Activated B cell treated with CpG ODN at 0.5 μM for 24 hours (primary cell): ENCODE results near the gene INPPL1. TPM values are rescaled to one million over a fixed set of nuclear protein-coding genes. Genes with fewer than 3 reads are reported as not detected.

Source experiments
- ATAC-seq: fragments of 200-7000 bp; cut with Tn5 transposase; one replicate; pipeline ENCODE4 v1.10.0; 2021; ENCODE audit warnings: low read depth, mild to moderate bottlenecking, moderate library complexity
- CTCF ChIA-PET: fragments of 350-600 bp; sonication (Branson Sonifier 250); formaldehyde crosslinking; loops from one replicate; lab custom pipeline; 2021; ENCODE audit warnings: antibody characterized with exemption; lab: Charles Lee
- POLR2A ChIA-PET: fragments of 350-600 bp; sonication (Branson Sonifier 250); formaldehyde crosslinking; loops from one replicate; lab custom pipeline; 2021; ENCODE audit warnings: antibody characterized with exemption; lab: Charles Lee
- DNase-seq: peaks from one replicate; pipeline ENCODE4 v3.0.0; 2022
- H3K27ac Mint-ChIP-seq: one replicate; pipeline ENCODE4 v1.8.0; 2020; ENCODE audit warnings: mixed read lengths
- H3K27me3 Mint-ChIP-seq: one replicate; pipeline ENCODE4 v1.8.0; 2021; ENCODE audit warnings: mixed read lengths
- H3K36me3 Mint-ChIP-seq: one replicate; pipeline ENCODE4 v1.8.0; 2021; ENCODE audit warnings: low read depth, mixed read lengths
- H3K4me1 Mint-ChIP-seq: one replicate; pipeline ENCODE4 v1.8.0; 2021; ENCODE audit warnings: mixed read lengths
- H3K4me3 Mint-ChIP-seq: one replicate; pipeline ENCODE4 v1.8.0; 2020; ENCODE audit warnings: mild to moderate bottlenecking, mixed read lengths
- H3K9me3 Mint-ChIP-seq: one replicate; pipeline ENCODE4 v1.8.0; 2020; ENCODE audit warnings: mixed read lengths
- intact Hi-C: fragments of 100-400 bp; cut with micrococcal nuclease; formaldehyde crosslinking; loops from one replicate; pipeline ENCODE4 v1.15.1; 2024
- total RNA-seq: library from RNA; stranded (reverse); gene quantifications from 2 replicates; pipeline ENCODE4 v1.2.3, GENCODE V29; 2022
- TF ChIP-seq, protein P1 (sequence below): fragments of 200-600 bp; IDR thresholded peaks from one replicate; pipeline ENCODE4 v1.8.0; 2022; ENCODE audit warnings: antibody characterized with exemption, mild to moderate bottlenecking

INPPL1 gene
- total RNA-seq, 1 donor from 2014 or later: 129 TPM

DNA sequence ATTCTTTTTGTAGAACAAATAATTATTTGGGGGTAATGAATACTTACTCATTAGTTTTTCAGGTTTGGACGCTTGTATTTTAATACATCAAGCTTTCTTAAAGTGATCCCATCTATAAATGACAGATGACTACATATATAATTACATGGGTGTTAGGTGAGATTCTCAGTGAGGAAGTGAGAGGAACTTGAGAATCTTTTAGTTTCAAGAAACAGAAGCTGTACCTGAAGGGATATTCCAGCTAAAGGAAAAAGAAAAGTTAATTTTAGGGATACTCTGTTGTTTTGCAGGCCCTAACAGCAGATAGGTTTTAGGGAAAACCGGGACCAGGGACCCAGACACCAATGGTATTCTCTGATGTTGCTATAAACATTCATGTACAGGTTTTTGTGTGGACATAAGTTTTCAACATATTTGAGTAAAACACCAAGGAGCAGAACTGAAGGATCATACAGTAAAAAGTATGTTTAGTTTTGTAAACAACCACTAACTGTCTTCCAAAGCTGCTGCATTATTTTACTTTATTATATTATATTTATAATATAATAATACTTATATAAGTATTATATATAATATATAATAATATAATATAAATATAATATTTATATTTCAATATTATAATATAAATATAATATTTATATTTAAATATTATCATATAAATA is 43.5 kb downstream of the INPPL1 start:
- H3K9me3 Mint-ChIP-seq: no peaks in the 10 kb centered on the region
- ChIA-PET CTCF (interaction anchor here (0.6 kb wide), 1 partner anchor 43 kb away, joined by 3 read pairs; no protein-coding TSS in a partner anchor), POLR2A (interaction anchor here (1.1 kb wide), 1 partner anchor 33 kb away, joined by 3 read pairs; no protein-coding TSS in a partner anchor)
- DNase-seq (no peak), ATAC-seq (no peak)
- peaks cover under 1% of the 10 kb centered on the region for H3K4me1 Mint-ChIP-seq
- H3K27me3 Mint-ChIP-seq: peaks cover 9% of the 10 kb centered on the region
- H3K36me3 Mint-ChIP-seq: no peaks in the 10 kb centered on the region
- no peak overlapping the region for H3K4me3 Mint-ChIP-seq
- TF ChIP-seq, protein P1, sequence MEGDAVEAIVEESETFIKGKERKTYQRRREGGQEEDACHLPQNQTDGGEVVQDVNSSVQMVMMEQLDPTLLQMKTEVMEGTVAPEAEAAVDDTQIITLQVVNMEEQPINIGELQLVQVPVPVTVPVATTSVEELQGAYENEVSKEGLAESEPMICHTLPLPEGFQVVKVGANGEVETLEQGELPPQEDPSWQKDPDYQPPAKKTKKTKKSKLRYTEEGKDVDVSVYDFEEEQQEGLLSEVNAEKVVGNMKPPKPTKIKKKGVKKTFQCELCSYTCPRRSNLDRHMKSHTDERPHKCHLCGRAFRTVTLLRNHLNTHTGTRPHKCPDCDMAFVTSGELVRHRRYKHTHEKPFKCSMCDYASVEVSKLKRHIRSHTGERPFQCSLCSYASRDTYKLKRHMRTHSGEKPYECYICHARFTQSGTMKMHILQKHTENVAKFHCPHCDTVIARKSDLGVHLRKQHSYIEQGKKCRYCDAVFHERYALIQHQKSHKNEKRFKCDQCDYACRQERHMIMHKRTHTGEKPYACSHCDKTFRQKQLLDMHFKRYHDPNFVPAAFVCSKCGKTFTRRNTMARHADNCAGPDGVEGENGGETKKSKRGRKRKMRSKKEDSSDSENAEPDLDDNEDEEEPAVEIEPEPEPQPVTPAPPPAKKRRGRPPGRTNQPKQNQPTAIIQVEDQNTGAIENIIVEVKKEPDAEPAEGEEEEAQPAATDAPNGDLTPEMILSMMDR: no peak
- H3K27ac Mint-ChIP-seq: no peak overlapping the region
- intact Hi-C loops: loop anchor here (1.0 kb wide), 1 partner anchor 18 kb away; no protein-coding TSS in a partner anchor

DNA sequence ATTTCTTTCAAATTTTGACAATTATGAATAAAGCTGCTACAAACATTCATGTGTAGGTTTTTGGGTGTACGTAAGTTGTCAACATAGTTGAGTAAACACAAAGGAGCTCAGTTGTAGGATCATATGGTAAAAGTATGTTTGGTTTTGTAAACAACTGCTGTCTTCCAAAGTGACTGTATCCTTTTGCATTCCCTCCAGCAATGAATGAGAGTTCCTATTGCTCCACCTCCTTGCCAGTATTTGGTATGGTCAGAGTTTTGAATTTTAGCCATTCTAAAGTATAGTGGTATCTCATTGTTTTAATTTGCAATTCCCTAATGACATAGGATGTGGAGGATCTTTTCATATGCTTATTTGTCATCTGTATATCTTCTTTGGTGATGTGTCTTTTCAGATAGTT is 47.4 kb downstream of the INPPL1 start:
- intact Hi-C loops: no loop called here
- DNase-seq (no peak), ATAC-seq (no peak)
- no peaks in the 10 kb centered on the region for H3K36me3 Mint-ChIP-seq
- H3K27ac Mint-ChIP-seq: no peak overlapping the region
- TF ChIP-seq, protein P1: no peak
- POLR2A ChIA-PET: no interaction called here
- peaks cover 3% of the 10 kb centered on the region for H3K4me1 Mint-ChIP-seq
- H3K4me3 Mint-ChIP-seq: no peak overlapping the region
- H3K27me3 Mint-ChIP-seq: peaks cover 15% of the 10 kb centered on the region
- no peaks in the 10 kb centered on the region for H3K9me3 Mint-ChIP-seq
- CTCF ChIA-PET: no interaction called here

DNA sequence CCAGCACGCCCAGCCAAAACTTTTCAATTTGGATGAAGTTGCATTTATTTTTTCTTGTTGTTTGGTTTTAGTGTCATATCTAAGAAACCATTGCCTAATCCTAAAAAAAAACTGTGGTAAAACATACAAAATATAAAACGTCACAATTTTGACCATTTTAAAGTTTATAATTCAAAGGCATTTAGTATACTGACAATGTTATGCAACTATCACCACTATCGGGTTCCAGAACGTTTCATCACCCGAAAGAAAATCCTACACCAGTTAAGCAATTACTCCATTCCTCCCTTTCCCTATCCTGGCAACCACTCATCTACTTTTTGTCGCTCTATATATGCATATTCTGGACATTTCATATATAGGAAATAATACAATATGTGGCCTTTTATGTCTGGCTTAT is 49.9 kb downstream of the INPPL1 start:
- peaks cover 3% of the 10 kb centered on the region for H3K4me1 Mint-ChIP-seq
- intact Hi-C loops: no loop called here
- TF ChIP-seq, protein P1: no peak
- H3K36me3 Mint-ChIP-seq: no peaks in the 10 kb centered on the region
- no peak overlapping the region for H3K27ac Mint-ChIP-seq
- CTCF ChIA-PET: no interaction called here
- POLR2A ChIA-PET: no interaction called here
- ATAC-seq (no peak), DNase-seq (no peak)
- H3K9me3 Mint-ChIP-seq: no peaks in the 10 kb centered on the region
- no peak overlapping the region for H3K4me3 Mint-ChIP-seq
- H3K27me3 Mint-ChIP-seq: peaks cover 18% of the 10 kb centered on the region

DNA sequence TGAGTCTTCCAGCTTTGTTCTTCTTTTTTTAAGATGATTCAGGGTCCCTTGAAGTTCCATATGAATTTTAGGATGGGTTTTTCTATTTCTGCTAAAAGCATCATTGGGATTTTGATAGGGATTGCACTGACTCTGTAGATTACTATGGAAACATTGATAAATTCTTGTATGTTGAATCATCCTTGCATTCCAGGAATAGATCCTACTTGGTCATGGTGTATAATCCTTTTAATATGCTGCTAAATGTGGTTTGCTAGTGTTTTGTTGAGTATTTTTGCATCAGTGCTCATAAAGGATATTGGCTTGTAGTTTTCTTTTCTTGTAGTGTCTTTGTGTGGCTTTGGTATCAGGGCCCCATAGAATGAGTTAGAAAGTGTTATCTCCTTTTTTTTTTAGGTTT is 54.3 kb downstream of the INPPL1 start:
- ChIA-PET CTCF (no interaction called here), POLR2A (no interaction called here)

DNA sequence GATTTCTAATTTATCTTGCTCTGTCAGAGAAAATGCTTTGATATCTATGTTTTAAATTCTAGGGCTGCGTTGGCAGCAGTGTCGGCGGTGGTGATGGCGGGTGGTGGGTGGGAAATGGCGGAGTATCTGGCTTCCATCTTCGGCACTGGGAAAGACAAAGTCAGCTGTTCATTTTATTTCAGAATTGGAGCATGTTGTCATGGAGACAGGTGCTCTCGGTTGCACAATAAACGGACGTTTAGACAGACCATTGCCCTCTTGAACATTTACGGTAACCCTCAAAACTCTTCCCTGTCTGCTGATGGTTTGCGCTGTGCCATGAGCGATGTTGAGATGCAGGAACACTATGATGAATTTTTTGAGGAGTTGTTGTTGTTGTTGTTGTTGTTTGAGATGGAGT is 55.5 kb downstream of the INPPL1 start:
- TF ChIP-seq, protein P1: no peak

More for the DNA sequence above, 54.3 kb downstream of the INPPL1 start:
- Mint-ChIP-seq H3K4me1 (no peaks in the 10 kb centered on the region), H3K27me3 (peaks cover 30% of the 10 kb centered on the region), H3K9me3 (no peaks in the 10 kb centered on the region), H3K36me3 (no peaks in the 10 kb centered on the region), H3K4me3 (no peak overlapping the region), H3K27ac (no peak overlapping the region)
- DNase-seq (no peak), ATAC-seq (no peak)
- intact Hi-C loops: no loop called here
- TF ChIP-seq, protein P1: no peak

More for the DNA sequence above, 55.5 kb downstream of the INPPL1 start:
- Mint-ChIP-seq H3K9me3 (no peaks in the 10 kb centered on the region), H3K4me3 (no peak overlapping the region), H3K36me3 (no peaks in the 10 kb centered on the region), H3K4me1 (no peaks in the 10 kb centered on the region), H3K27me3 (peaks cover 34% of the 10 kb centered on the region), H3K27ac (no peak overlapping the region)
- ATAC-seq: no peak
- ChIA-PET CTCF (no interaction called here), POLR2A (no interaction called here)
- no peak for DNase-seq
- intact Hi-C loops: no loop called here
